Measurements from ENCODE around the gene ANKRD11. TPM values are rescaled to one million over a fixed set of nuclear protein-coding genes. Genes with fewer than 3 reads are reported as not detected.
"Not testable (repeated sequence)": the region's sequence is repeated elsewhere in the genome, so short reads cannot be mapped to it uniquely, and the experiment has no call there.

Gene ANKRD11
- total RNA-seq, 4 donors from 2014 or later, result 75.6 to 183 (median 108) TPM

DNA sequence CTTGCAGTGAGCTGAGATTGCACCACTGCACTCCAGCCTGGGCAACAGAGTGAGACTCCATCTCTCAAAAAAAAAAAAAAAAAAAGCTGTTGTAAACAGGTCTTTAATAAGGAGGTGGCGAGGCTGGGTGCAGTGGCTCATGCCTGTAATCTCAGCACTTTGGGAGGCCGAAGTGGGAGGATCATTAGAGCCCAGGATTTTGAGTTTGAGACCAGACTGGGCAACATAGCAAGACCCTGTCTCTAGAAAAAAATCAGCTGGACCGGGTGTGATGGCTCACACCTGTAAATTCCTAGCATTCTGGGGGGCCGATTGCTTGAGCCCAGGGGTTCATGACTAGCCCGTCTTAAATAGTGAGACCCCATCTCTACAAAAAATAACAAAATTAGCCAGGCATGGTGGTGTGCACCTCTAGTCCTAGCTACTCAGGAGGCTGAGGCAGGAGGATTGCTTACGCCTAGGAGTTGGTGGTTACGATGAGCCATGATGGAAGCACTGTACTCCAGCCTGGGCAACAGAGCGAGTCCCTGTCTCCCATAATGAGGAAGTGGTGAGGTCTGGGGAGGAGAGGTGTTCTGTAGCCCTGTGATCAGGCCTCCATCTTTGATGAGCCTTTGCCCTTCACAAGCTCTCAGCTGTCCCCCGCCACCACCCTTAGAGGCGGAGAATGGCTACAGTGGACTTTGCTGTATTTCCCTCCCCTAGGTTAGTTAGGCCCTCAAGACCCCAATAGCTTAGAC lies 236.6 kb downstream of the ANKRD11 start:
- WGBS, 2 donors, result 93 to 94% methylated on average over 10 of the region's 10 CpGs
- intact Hi-C loops (cut with DNase I; ENCODE audit: low total_unique reads), result no loop called here
- no peak overlapping the region for H3K4me3 ChIP-seq (ENCODE audit: low read depth, poor library complexity, severe bottlenecking)
- DNase-seq (ENCODE audit: low spot score in 2 of 2), result no peak
- TF ChIP-seq POLR2A (IDR thresholded peaks at IDR 0.05), result no peak
- TF ChIP-seq, protein P1, sequence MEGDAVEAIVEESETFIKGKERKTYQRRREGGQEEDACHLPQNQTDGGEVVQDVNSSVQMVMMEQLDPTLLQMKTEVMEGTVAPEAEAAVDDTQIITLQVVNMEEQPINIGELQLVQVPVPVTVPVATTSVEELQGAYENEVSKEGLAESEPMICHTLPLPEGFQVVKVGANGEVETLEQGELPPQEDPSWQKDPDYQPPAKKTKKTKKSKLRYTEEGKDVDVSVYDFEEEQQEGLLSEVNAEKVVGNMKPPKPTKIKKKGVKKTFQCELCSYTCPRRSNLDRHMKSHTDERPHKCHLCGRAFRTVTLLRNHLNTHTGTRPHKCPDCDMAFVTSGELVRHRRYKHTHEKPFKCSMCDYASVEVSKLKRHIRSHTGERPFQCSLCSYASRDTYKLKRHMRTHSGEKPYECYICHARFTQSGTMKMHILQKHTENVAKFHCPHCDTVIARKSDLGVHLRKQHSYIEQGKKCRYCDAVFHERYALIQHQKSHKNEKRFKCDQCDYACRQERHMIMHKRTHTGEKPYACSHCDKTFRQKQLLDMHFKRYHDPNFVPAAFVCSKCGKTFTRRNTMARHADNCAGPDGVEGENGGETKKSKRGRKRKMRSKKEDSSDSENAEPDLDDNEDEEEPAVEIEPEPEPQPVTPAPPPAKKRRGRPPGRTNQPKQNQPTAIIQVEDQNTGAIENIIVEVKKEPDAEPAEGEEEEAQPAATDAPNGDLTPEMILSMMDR (IDR thresholded peaks at IDR 0.05), result no peak

DNA sequence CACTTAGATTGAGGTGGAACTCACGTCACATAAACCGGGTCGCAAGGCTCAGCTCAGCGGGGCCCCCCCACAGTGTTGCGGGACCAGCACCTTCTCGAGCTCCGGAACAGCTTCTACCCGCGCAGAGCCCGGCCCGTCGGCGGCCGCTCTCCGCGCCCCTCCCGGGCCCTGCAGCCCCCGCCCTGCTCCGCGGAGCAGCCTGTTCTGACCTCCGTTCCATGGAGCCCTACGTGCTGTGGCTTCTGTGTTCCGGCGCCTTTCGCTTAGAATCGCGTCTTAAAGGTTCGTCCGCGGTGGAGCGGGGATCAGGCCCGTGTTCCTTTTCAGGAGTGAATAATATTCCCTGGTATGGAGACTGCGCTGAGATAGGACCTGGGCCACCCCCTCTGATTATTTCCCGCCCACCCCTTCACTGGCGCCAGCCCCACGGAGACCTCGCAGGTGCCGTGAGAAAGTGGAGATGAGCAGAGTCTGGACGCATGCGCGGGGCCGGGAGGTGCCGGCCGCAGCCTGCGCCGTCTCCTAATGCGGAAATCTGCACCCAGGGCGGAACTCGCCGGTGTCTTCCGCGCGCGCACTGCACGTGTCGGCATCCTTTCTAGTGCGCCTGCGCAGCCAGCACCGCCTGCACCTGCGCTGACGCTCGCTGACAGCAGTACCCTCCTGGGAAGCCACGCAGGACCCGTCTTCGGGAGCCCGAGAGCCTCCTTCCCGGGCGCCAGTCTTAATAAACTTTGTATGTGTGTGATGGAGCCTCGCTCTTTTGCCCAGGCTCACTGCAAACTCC lies 242.0 kb downstream of the ANKRD11 start:
- intact Hi-C loops (cut with DNase I; ENCODE audit: low total_unique reads), result no loop called here
- WGBS, 2 donors, result 64 to 73% methylated on average over 41 to 69 of the region's 69 CpGs
- TF ChIP-seq, protein P1 (IDR thresholded peaks at IDR 0.05), result no peak
- TF ChIP-seq POLR2A (IDR thresholded peaks at IDR 0.05), result no peak
- H3K4me3 ChIP-seq (ENCODE audit: low read depth, poor library complexity, severe bottlenecking), result no peak overlapping the region
- DNase-seq (ENCODE audit: low spot score in 2 of 2), result no peak

DNA sequence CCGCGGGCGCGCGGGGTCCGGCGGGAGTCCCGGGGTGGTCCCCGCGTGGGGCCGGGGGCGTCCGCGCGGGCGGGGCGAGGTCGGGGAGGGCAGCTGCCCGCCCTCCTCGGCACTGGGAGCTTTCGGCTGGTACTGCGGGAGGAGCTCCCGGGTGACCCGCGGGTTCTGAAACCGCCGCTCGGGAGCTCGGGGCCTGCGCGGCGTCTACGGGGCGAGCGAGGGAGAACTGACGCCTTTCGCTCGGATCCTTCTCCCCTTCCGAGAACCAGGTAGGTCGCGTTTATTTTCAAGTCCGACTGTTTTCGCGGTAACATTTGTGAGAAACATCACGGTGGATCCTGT lies 242.7 kb downstream of the ANKRD11 start:
- 4 to 20% methylated on average over 1 to 29 of the region's 45 CpGs for WGBS, 2 donors
- DNase-seq (ENCODE audit: low spot score in 2 of 2); H3K4me3 ChIP-seq (ENCODE audit: low read depth, poor library complexity, severe bottlenecking); intact Hi-C loops (cut with DNase I; ENCODE audit: low total_unique reads): not testable (repeated sequence)

DNA sequence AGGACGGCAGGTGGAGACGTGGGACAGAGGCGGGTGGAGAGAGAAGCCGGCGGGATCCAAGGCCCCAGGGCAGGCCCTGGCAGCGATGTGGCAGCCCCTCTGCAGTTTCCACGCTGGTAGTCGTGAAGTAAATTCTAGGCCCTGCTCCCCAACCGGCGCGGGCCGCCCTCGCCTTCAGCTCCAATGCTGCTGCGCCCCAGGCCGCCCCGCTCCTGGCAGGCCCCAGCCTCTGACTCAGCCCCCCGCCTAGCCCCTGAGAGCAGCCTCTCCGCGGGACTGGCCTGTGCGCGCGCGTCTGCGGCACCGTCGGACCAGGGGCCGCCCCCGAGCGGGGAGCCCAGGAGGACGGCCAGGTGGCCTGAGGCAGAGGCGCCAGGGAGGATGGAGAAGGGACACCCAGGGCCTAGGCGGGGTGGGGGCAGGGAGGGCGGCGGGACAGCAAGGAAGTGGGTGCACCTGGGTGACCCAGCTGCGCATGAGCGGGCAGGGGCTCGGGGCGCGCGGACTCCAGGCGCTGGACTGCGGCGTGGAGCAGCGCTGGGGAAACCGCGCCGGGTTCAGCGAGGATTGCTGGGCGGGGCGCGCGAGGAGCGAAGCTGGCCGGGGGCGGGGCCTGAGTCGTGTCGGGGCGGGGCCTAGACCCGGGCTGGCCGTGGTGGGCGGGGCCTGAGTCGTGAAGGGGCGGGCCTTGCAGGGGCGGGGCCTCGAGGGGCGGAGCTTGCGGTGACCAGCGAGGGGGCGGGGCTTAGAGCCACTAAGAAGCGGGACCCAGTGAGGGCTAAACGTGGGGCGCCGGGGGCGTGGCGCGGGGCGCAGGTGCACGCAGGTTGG lies 243.2 kb downstream of the ANKRD11 start:
- DNase-seq (ENCODE audit: low spot score in 2 of 2), result peak; percentile 82 to 97
- no peak for TF ChIP-seq POLR2A (IDR thresholded peaks at IDR 0.05)
- TF ChIP-seq, protein P1 (IDR thresholded peaks at IDR 0.05), result no peak
- intact Hi-C loops (cut with DNase I; ENCODE audit: low total_unique reads), result no loop called here
- 2 to 4% methylated on average over 19 to 33 of the region's 78 CpGs for WGBS, 2 donors
- H3K4me3 ChIP-seq (ENCODE audit: low read depth, poor library complexity, severe bottlenecking), result no peak overlapping the region

DNA sequence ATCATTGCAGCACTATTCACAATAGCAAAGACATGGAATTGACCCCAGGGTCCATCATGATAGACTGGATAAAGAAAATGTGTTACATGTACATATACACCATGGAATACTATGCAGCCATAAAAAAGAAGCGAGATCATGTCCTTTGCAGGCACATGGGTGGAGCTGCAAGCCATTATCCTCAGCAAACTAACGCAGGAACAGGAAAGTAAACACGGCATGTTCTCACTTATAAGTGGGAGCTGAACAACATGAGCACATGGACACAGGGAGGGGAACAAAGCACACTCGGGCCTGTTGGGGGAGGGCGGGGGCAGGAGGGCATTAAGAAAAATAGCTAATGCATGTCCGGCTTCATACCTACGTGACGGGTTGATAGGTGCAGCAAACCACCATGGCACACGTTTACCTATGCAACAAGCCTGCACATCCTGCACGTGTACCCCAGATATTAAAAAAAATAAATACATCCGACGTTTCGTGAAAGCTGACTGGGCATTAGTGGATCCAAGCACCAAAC lies 243.9 kb downstream of the ANKRD11 start:
- H3K4me3 ChIP-seq (ENCODE audit: low read depth, poor library complexity, severe bottlenecking), result no peak overlapping the region
- intact Hi-C loops (cut with DNase I; ENCODE audit: low total_unique reads), result no loop called here
- no peak for DNase-seq (ENCODE audit: low spot score in 2 of 2)
- WGBS, 2 donors, result 48 to 53% methylated on average over 13 of the region's 13 CpGs
- TF ChIP-seq POLR2A (IDR thresholded peaks at IDR 0.05), result no peak
- TF ChIP-seq, protein P1 (IDR thresholded peaks at IDR 0.05), result no peak
